Stimulated activated CD4-positive, alpha-beta T cell treated with anti-CD3 and anti-CD28 coated beads, Interleukin-1b, Interleukin-23, amount 100 ng/mL, for 24 hours (primary cell): Measurements from ENCODE around the gene ERGIC2.

Experiments
- DNase-seq, 4 experiments: peaks; one replicate each; pipeline ENCODE4 v3.0.0-alpha.2; 2020; ENCODE audit warnings: low read depth in 4 of 4, low spot score in 1 of 4

The ERGIC2 gene

DNA sequence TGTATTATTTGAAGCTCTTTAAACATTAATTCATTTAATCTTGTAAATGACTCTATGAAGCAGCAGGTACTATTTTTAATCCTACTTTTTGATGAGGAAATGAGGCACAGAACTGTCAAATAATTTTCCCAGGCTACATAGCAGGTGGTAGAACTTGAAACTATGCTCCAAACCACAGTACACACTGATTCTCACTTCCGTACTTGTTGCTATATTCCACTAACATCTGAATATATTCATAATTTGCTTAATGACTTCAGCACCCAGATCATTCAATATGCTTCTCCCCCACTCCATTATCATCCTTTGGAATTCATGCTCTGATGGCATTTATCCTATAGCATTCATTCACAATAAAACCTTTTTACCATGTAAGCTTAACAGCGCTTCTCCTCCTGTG is 4.9 kb downstream of the ERGIC2 start:
- DNase-seq = no peak

DNA sequence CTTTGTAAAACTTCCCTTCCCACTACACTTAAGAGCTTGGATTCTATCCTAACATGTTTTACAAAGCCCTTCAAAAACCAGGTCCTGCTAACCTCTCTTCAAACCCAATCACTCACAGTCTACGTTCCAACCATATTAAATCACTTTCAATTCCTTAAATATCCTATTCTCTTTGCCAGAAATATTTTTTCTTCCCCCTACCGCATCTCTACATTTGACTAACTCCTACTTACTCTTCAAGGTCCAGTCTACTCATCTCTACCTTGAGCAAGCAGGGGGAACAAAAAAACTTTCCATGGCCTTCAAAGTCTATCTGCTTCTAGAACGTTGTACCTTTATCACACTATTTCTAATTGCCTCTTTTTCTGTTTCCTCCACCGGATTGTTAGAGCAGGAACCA is 6.1 kb downstream of the ERGIC2 start:
- no peak for DNase-seq

DNA sequence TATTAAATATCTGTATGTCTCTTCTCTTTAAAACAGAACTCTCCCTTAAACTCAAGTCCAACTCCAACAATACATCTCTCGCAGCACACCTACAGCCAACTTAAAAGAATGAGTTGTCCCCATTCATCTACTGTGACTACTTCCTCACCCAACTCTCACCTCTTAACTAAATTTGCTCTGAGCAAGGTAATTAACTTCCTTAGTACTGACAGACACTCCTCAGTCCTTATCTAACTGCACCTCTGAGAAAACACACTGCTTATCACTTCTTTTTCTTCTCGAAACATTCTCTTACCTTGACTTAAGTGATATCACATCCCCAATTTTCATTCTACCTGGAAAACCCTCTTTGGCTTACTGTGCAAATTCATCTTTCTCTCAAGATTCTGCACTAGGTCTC is 7.0 kb downstream of the ERGIC2 start:
- DNase-seq = no peak

DNA sequence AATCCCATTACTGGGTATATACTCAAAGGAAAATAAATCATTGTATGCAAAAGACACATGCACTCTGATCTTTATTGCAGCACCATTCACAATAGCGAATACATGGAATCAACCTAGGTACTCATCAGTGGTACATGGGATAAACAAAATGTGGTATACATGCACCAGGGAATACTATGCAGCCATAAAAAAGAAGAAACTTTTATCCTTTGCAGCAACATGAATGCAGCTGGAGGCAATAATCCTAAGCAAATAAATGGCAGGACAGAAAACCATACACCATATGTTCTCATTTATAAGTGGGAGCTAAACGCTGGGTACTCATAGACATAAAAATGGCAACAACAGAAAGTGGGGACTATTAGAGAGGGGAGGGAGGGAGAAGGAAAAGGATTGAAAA is 15.9 kb downstream of the ERGIC2 start:
- no peak for DNase-seq

DNA sequence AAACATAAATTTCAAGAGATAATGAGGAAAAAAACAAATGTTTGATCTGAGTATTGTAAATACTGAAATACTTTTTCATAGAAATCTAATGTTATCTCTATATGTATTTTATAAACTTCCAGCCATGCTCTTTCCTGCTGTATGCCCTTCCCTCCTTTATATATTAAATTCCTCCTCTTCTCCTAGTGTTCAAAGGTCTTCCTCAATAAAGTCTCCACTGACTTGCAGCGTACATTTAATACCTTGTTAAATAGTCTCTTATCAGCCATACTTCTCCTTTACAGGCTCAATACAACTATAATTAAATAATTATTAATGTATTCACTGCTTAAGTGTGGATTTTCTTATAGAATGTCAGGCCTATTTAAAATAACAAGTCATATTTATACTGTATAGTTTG is 26.0 kb downstream of the ERGIC2 start:
- DNase-seq = no peak

DNA sequence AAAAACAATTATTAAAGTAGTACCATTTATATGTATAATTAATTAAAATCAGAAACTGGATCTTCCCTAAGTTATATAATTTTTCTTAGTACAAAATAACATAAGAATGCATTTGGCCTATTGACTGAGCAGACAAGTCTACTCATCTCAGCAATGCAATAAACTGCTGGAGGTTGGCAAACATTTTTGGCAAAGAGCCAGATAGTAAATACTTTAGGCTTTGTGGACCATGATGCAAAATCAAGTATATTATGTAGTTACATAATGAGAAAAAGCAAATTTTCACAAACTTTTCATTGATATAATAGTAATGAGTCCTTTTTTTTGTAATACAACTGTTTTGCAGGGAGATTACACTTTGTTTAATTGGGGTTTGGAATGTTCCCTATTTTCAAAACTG is 30.9 kb downstream of the ERGIC2 start:
- DNase-seq = no peak

DNA sequence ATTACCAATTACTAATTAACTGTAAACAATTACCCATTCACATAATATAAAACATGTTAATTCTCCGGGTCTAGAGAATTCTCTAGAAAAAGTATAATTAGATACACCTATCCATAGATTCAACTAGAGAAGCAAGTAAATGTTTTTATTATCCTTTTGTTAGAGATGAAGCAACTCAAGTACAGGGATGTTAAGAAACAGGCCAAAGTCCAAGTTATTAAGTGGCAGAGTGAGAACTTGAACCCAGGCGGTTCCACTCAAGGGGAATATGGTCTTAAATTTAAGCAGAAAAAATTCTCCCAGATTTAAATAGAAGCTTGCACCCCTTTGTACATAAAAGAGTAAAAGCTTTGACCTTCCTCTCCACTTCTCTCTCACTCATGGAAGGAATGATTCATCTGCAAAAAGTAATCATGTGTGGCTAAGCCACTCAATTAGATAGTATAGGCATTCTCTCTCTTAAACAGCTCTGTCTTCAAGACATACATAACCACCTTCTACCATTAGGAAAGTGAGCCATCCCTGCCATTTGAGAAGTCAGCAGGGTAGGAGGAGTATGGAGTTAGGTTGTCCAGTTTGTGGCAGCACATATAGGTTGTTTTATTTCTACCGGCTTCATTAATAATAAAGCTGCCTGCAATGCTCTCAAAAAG is 34.1 kb downstream of the ERGIC2 start:
- no peak for DNase-seq

DNA sequence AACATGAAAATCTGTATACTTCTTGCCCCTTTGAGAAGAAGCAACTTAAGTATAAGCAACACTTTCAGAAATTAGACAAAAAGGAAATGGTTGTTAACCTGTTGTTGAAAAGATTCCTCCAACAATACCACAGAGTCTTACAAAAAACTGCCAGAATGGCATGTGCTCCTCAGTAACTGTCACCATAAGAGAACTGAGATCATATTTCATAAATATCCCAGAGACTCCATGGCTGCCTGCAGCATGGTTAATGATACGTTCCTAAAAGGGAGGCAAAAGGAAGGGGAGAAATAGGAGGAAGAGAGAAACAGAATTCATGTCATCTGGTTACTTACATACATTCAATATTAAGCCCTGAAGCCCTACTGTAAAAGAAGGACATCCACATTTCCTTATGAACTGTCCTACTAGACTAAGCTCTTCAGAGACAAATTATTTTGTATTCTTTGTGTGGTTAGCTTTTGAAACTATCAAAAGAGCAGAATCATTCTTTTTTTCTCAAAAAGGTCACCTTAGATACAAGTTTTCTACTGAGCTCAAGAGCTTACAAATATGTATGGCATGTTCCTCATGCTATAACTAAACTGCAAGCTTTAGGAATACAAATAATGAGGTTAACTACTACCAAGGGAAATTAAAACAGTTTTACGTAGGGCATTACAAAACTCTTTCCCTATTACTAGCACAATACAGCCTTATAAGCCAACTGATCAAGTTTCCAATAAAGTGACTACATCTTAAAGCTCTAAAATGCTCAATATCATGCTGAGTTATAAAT is 37.8 kb downstream of the ERGIC2 start:
- DNase-seq = no peak

DNA sequence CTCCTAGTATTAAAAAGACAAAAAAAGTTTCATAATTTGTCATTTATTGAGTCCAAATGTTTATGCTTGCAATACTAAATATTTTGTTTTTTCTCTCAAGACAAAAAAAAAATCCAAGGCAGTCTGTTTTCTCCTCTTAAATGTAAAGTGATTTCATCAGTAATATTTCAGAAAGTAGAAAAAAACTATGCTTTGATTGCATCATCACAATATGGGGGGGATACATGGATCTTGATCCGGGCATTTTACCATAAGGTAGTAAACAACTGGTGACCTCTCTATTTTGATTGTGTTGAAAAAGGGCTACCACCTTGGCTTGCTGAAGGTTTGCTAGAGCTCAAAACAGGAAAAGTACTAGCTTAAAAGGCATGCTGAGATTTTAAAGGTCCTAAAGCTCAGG is 43.6 kb downstream of the ERGIC2 start:
- DNase-seq = no peak

DNA sequence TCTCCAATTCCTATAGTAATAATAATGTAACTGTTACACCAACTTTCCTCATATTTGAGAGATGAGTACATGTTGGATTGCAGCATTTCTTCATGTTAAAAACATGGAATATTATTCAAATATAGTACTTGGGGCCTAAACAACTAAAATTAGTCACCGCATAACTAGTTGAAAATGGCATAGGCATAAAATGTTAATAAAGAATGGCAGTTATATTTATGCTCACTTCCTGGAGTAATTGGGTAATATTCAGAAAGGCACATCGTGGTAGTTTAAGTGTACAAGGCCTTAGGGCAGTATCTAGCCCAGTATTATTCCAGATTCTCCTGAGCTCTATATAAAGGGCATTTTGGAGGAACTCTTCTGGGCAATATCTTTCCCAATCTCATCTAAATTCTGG is 46.0 kb downstream of the ERGIC2 start:
- no peak for DNase-seq

DNA sequence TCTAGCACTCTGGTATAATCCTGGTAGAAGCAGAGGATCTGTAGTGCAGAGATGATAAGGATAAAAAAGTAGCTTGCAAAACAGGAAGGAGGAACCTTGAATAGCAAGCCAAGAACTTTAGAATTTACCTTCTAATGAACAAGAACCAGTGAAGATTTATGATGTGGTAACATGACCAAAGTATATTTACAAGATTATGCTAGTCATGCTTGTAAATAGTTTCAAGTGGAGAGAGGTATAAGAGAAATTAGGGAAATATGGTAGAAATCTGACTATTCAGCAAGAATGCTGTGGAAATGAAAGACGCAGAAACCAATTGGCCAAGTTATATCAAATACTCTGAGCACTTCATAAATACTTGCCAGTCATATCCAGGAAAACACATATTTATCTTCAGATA is 47.8 kb downstream of the ERGIC2 start:
- no peak for DNase-seq

DNA sequence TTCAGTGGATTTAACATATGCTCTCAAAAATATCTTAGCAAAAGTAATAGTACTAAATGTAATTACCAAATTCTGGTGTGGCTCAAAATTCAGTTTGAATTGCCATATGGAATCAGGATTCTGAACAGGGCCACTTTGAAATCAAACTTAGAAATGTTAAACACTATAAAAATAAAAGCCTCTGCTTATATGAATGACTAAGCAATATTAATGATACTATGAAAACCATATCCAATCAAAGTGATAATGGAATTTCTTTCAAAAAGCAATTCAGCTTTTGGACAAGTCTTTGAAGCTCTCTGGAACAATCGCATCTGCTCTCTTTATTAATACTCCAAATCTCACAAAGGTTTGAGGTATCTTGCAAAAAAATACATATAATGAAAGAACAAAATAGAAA is 51.6 kb downstream of the ERGIC2 start:
- DNase-seq = no peak

DNA sequence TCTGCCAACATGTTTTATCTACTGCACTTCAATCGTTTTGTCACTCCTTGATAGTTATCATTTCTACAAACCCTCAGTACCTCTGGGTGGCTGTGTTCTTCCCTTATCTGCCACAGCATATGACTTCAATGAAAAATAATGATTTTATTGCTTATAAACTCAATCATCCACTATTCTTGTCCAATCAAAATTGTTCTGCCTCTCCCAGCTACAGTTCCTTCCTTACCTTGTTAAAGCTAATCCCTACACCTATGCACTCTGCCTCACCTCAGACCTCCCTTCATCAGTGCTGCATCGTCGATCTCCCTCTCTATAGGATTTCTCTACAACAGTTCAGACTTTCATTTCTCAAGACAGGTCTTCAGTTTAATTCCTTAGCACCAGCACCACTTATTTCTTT is 58.8 kb downstream of the ERGIC2 start:
- DNase-seq = no peak

DNA sequence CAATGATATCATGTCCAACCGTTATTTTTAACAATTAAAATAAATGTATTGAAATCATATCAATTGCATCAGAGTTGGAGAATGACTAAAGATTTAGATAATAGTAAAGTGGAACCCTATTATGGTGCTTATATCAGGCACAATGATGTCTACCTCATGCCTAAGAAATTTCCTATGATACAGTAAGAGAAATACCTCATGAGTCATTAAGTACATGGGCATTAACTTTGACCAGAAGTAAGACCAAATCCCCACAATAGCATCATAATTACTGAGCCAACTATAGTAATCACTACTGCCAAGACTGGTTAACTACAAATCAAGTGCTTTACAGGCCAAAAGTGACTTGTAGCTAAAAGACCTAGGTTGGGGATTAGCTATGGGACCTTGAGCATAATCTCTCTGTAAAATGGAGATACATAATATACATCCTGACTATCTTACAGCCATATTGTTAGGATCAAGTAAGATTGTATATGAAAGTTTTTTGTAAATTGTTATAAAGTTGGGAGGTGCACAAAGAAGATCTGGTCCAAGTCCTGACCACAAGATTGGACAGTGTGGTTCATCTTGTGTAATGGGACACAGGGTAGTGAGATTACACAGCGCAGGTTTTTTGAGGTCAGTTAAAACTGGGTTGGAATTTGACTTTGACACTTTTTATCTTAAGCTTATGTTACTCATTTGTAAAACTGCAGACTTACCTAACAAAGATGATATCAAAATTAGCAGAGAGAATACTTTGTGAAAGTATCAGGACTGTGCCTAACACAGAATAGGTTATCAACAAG is 60.5 kb downstream of the ERGIC2 start:
- DNase-seq = no peak

DNA sequence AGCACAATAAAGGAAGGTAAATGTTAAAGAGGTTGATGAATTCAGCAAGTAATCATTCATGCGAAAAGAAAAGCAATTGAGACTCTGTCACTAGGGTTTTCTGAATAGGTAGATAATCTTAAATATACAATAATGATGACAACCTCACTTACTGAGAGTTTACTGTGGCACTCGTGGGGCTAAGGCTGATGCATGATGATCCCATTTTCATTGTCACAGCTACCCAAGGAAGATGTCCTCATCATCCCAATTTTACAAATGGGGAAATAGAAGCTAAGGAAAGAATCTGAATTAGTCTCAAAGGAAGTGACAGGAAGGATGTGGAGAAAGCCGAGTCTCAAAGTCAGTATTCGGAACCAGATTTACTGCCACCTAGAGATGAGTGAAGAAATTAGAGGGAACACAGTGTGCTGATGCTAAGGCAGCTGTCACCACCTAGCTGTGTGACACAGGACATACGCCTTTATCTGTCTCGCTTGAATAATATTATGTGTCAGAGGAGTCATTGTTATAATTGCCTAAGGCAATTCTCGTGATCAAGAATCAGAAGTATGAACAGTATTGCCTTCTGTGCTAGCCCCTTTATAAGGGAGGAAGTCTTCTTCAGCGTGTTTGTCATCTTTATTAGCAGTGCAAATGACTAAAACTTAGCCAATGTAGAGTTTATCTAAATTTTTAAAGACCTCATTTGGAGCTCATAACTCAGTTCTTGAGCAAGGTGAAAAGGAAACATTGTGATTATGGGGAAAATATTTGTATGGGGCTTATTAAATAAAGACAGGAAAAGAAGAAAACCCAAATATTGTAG is 63.2 kb downstream of the ERGIC2 start:
- no peak for DNase-seq

DNA sequence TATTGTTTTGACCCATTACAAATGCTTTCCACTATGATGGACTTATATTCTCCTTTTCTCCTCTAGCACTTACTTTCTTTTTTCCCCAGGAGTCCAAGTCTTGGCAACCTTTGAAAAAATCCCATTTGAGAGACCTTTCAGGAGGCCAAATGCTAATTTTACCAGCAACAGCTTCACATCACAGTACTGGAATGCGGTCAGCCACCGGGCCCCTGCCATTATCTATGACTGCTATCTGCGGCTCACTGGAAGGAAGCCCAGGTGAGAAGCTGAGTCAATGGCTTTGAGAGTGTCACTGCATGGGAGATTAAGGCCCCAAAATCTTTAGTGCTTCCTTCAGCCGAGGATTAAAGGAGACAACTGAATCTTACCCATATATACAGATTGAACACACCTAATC is 64.2 kb downstream of the ERGIC2 start:
- no peak for DNase-seq

DNA sequence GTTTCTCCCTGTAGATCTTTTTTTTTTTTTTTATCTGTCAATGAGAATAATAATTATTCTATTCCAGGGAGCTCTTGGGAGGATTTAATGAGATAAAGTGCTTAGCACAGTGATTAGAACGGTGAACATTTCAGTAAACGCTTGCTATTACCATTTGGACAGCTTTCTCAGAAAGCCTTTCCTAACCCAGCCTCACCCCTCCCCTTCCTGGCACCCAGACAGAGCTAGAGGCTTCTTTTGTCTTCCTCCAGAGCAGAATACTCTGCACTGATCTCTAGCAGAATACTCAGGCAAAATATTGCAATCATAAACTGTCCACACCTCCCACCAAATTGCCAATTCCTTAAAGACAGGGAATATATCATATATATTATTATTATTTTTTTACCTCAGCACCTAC is 66.6 kb downstream of the ERGIC2 start:
- no peak for DNase-seq

DNA sequence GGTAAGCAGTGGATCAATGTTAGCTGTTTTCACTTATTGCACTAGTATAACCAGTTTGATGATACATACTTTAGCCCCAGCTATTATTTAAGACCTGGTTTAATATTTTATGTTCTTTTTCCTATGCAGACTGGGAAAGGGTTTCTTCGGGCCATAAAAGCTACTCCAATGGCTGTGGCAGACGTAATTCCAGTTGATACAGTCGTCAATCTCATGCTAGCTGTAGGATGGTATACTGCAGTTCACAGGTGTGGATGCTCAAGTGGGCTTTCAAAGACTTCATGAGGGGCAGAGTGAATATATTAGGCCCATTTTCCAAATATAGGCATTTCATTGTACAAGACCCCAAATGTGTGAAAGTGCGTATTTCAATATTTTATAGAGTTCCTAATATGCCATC is 70.1 kb downstream of the ERGIC2 start:
- DNase-seq = no peak

DNA sequence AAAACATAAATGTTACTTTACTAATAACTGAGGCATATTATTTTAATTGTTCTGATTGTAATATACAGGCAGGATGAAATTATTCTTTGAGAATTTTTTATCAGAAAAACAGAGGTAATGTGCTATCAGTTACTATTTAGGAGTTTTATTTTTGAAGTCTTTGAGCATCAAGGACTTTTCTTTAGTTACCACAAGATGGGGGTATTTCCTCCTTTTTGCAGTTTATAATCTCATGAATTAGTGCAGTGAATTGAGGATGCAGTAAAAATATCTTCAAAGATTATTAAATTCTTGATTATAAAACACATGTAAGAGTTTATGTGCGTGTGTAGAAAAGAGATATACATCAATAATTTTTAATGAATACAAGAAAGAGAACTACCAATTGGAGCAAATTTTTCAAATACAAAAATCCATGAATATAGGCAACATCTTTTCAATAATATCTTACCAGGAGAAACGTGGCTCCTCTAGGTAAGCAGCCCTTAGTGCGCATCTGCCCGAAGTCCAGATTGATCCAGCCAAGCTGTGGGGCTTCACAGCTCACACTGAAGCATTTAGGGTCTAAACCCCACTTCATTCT is 71.6 kb downstream of the ERGIC2 start:
- DNase-seq = no peak

DNA sequence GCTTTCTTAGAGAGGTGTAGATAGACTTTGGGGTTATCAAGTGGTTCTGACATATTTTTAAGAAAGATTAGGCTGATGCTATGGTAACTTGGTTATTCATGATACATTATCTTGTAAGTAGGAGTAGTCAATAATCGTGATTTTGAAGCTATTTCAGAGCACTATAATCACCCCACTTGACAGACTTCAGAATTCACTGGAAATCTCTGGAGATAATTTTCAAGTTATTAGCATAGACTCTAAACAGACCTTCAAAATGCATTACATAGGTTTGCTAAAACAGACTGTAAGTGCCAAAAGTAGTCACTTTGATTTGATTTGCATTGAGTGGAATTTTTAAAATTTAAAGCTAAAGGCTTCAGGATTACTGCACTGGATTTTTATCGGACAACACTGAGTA is 74.3 kb downstream of the ERGIC2 start:
- DNase-seq = no peak

DNA sequence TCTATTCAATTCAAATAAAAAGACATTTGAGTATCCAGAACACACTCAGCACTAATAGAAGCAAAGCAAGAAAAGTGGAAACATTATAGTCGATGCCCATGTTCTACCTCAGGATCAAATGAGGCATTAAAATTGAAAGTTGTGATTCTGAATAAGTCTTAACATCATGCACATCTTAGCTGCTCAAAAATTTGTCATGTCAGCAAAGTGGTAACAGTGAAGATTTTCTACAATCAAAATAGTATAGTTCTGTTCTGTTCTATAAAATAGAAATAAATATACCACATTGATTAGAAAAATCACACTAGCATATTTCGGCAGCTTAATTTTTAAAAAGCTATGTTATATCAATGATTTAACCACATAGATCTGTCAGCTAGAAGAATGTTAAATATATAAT is 74.7 kb downstream of the ERGIC2 start:
- no peak for DNase-seq
